ENCODE measurements around the gene IL1RAPL1. TPM values are rescaled to one million over a fixed set of nuclear protein-coding genes. Genes with fewer than 3 reads are reported as not detected.

Gene IL1RAPL1
- polyA plus RNA-seq, 1 donor, result 0.34 TPM

- DNase-seq, result no peak
- H3K4me3 ChIP-seq (ENCODE audit: low read length), result no peak overlapping the region
- H3K27me3 ChIP-seq (ENCODE audit: control insufficient read depth, insufficient read depth, low read length), result no peaks in the 10 kb centered on the region
- no peaks in the 10 kb centered on the region for H3K9me3 ChIP-seq (ENCODE audit: control insufficient read depth, low read depth, low read length)
- no peaks in the 10 kb centered on the region for H3K36me3 ChIP-seq (ENCODE audit: control insufficient read depth, insufficient read depth, low read length)
- no peak overlapping the region for H3K27ac ChIP-seq (ENCODE audit: low read length)
- H3K4me1 ChIP-seq (ENCODE audit: control insufficient read depth, insufficient read depth, low read length), result no peaks in the 10 kb centered on the region
- no CpG with 5 or more reads among the region's 2 CpGs for WGBS (ENCODE audit: insufficient coverage, low lambda C conversion rate)
Measured at GRCh38 chrX:28670074-28670473, 82.8 kb downstream of the IL1RAPL1 start.

DNA sequence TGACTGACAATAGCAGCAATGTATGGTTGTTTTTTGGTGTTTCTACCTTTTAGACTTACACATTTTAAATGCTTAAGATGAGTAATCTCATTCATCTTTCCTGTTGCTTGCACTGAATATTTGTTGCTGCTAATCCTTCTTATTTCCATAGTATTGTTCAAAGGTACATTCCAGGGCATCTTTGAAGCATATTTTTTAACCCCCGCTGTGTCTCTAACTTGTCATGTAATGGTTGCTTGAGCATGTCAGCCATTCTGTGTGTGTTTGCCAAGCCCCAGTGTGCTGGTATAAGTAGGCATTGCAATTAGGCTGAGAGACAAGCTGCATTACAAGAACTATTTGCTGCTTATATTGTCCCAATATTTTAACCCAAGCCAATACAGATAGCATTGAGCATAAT is 87.9 kb downstream of the IL1RAPL1 start:
- Histone ChIP-seq H3K4me3 (ENCODE audit: low read length) (no peak overlapping the region), H3K9me3 (ENCODE audit: control insufficient read depth, low read depth, low read length) (no peaks in the 10 kb centered on the region), H3K36me3 (ENCODE audit: control insufficient read depth, insufficient read depth, low read length) (no peaks in the 10 kb centered on the region), H3K27ac (ENCODE audit: low read length) (no peak overlapping the region), H3K27me3 (ENCODE audit: control insufficient read depth, insufficient read depth, low read length) (no peaks in the 10 kb centered on the region), H3K4me1 (ENCODE audit: control insufficient read depth, insufficient read depth, low read length) (no peaks in the 10 kb centered on the region)
- no CpG with 5 or more reads among the region's 1 CpG for WGBS (ENCODE audit: insufficient coverage, low lambda C conversion rate)
- no peak for DNase-seq

DNA sequence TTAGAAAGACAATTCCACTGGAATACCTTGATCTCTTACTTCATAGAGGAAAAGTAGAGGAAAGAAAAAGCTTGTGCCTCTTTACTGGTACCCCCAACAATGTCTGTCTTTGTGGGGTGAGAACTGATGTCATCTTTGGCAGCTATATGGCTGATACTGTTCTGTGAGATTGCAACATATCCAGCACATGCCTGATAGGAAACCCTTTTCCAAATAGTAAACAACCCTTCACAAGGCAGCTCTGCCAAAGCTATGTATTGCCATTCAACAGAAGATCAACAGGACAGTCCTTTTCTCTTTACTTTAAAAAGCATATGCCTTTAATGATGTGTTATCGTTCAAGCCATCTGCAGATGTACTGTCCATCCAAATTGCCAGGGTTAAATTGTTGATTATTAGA is 105.9 kb downstream of the IL1RAPL1 start:
- Histone ChIP-seq H3K36me3 (ENCODE audit: control insufficient read depth, insufficient read depth, low read length) (no peaks in the 10 kb centered on the region), H3K9me3 (ENCODE audit: control insufficient read depth, low read depth, low read length) (no peaks in the 10 kb centered on the region), H3K4me3 (ENCODE audit: low read length) (no peak overlapping the region), H3K27ac (ENCODE audit: low read length) (no peak overlapping the region), H3K4me1 (ENCODE audit: control insufficient read depth, insufficient read depth, low read length) (no peaks in the 10 kb centered on the region), H3K27me3 (ENCODE audit: control insufficient read depth, insufficient read depth, low read length) (no peaks in the 10 kb centered on the region)
- no CpG with 5 or more reads among the region's 1 CpG for WGBS (ENCODE audit: insufficient coverage, low lambda C conversion rate)
- DNase-seq, result no peak

- no peaks in the 10 kb centered on the region for H3K9me3 ChIP-seq (ENCODE audit: control insufficient read depth, low read depth, low read length)
- no peak overlapping the region for H3K27ac ChIP-seq (ENCODE audit: low read length)
- DNase-seq, result no peak
- H3K4me1 ChIP-seq (ENCODE audit: control insufficient read depth, insufficient read depth, low read length), result no peaks in the 10 kb centered on the region
- H3K27me3 ChIP-seq (ENCODE audit: control insufficient read depth, insufficient read depth, low read length), result no peaks in the 10 kb centered on the region
- no peaks in the 10 kb centered on the region for H3K36me3 ChIP-seq (ENCODE audit: control insufficient read depth, insufficient read depth, low read length)
- no peak overlapping the region for H3K4me3 ChIP-seq (ENCODE audit: low read length)
Measured at GRCh38 chrX:28697732-28698131, 110.5 kb downstream of the IL1RAPL1 start.

- DNase-seq, result no peak
- no peak overlapping the region for H3K4me3 ChIP-seq (ENCODE audit: low read length)
- no peaks in the 10 kb centered on the region for H3K9me3 ChIP-seq (ENCODE audit: control insufficient read depth, low read depth, low read length)
- H3K27ac ChIP-seq (ENCODE audit: low read length), result no peak overlapping the region
- WGBS (ENCODE audit: insufficient coverage, low lambda C conversion rate), result 100% methylated on average over 1 of the region's 1 CpG
- no peaks in the 10 kb centered on the region for H3K4me1 ChIP-seq (ENCODE audit: control insufficient read depth, insufficient read depth, low read length)
- H3K36me3 ChIP-seq (ENCODE audit: control insufficient read depth, insufficient read depth, low read length), result no peaks in the 10 kb centered on the region
- no peaks in the 10 kb centered on the region for H3K27me3 ChIP-seq (ENCODE audit: control insufficient read depth, insufficient read depth, low read length)
Measured at GRCh38 chrX:28701222-28701621, 114.0 kb downstream of the IL1RAPL1 start.

DNA sequence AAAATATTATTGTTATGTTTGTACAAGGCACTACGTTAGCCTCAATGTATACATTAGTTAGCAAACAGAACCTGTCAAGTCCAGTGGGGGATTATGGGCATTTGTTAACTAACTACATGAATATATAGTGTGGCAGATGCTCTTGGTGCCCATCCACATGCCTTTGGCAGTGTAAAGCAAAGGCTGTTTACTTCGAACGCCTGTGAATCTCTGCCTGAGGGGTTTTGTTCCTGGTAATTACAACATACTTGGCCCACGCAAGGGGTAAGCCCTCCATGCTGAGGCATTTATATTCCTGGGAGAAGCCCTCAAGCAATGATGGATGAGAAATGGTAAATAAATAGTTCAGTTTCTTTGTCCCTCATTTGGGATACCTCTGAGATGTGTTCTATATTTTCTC is 119.7 kb downstream of the IL1RAPL1 start:
- no peaks in the 10 kb centered on the region for H3K4me1 ChIP-seq (ENCODE audit: control insufficient read depth, insufficient read depth, low read length)
- no peaks in the 10 kb centered on the region for H3K9me3 ChIP-seq (ENCODE audit: control insufficient read depth, low read depth, low read length)
- no peak overlapping the region for H3K4me3 ChIP-seq (ENCODE audit: low read length)
- WGBS (ENCODE audit: insufficient coverage, low lambda C conversion rate), result no CpG with 5 or more reads among the region's 4 CpGs
- no peaks in the 10 kb centered on the region for H3K36me3 ChIP-seq (ENCODE audit: control insufficient read depth, insufficient read depth, low read length)
- DNase-seq, result no peak
- no peaks in the 10 kb centered on the region for H3K27me3 ChIP-seq (ENCODE audit: control insufficient read depth, insufficient read depth, low read length)
- no peak overlapping the region for H3K27ac ChIP-seq (ENCODE audit: low read length)

DNA sequence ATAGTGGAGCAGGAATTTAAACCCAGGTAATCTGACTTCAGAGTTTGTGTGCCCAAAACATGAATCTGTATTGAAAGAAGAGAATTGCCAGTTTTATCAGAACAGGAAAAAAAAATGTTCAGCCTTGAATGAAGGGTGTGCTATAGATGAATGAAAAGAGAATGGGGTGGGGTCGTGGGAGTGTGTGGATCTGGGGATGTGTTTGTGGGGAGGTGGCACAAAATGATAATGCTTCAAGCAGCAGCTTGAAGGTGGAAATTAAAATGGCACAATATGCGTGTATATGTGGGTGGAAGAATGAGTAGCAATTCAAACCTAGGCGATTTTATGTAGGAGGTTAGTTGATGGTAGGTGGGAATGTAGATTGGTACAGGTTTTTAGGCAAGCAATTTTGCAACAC is 122.2 kb downstream of the IL1RAPL1 start:
- Histone ChIP-seq H3K4me1 (ENCODE audit: control insufficient read depth, insufficient read depth, low read length) (no peaks in the 10 kb centered on the region), H3K4me3 (ENCODE audit: low read length) (no peak overlapping the region), H3K27ac (ENCODE audit: low read length) (no peak overlapping the region), H3K27me3 (ENCODE audit: control insufficient read depth, insufficient read depth, low read length) (no peaks in the 10 kb centered on the region), H3K9me3 (ENCODE audit: control insufficient read depth, low read depth, low read length) (no peaks in the 10 kb centered on the region), H3K36me3 (ENCODE audit: control insufficient read depth, insufficient read depth, low read length) (no peaks in the 10 kb centered on the region)
- WGBS (ENCODE audit: insufficient coverage, low lambda C conversion rate), result no CpG with 5 or more reads among the region's 3 CpGs
- no peak for DNase-seq

DNA sequence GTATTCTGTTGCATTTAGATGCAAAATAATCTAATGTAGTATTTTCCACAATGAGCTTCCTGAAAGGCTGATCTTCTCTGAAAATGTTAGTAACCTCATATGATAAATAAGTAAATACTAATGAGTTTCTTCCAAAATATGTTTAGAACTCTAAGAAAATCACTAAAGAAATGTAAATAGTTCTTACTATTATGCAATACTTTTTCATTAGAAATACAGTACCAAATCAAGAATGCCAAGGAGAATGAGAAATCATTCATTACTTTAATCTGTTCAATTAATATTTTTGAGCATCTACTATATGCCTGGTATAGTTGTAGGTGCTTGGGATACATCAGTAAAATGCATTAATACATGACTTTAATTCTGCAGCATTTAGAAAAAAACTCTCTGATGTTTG is 130.6 kb downstream of the IL1RAPL1 start:
- no peaks in the 10 kb centered on the region for H3K36me3 ChIP-seq (ENCODE audit: control insufficient read depth, insufficient read depth, low read length)
- no peak for DNase-seq
- H3K9me3 ChIP-seq (ENCODE audit: control insufficient read depth, low read depth, low read length), result no peaks in the 10 kb centered on the region
- no peaks in the 10 kb centered on the region for H3K4me1 ChIP-seq (ENCODE audit: control insufficient read depth, insufficient read depth, low read length)
- H3K27ac ChIP-seq (ENCODE audit: low read length), result no peak overlapping the region
- H3K4me3 ChIP-seq (ENCODE audit: low read length), result no peak overlapping the region
- H3K27me3 ChIP-seq (ENCODE audit: control insufficient read depth, insufficient read depth, low read length), result no peaks in the 10 kb centered on the region

DNA sequence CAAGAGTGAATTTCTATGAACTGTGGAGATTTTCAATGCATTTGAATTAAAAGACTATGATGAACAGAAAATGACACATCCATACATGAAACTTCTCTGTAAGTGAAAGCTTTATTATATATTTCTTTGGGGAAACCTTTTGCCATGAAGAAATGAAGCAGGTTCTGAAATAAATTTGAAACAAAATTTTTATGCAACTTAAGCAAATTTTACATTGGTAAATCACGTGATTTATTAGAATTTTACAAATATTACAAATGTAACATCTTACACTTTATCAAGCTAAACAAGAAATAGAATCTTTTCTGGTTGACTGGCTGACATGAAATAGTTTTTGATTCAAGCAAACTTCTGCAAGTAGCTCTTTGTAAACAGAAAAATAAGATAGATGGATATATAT is 131.2 kb downstream of the IL1RAPL1 start:
- no peak for DNase-seq
- Histone ChIP-seq H3K27me3 (ENCODE audit: control insufficient read depth, insufficient read depth, low read length) (no peaks in the 10 kb centered on the region), H3K4me3 (ENCODE audit: low read length) (no peak overlapping the region), H3K36me3 (ENCODE audit: control insufficient read depth, insufficient read depth, low read length) (no peaks in the 10 kb centered on the region), H3K27ac (ENCODE audit: low read length) (no peak overlapping the region), H3K4me1 (ENCODE audit: control insufficient read depth, insufficient read depth, low read length) (no peaks in the 10 kb centered on the region), H3K9me3 (ENCODE audit: control insufficient read depth, low read depth, low read length) (no peaks in the 10 kb centered on the region)
- WGBS (ENCODE audit: insufficient coverage, low lambda C conversion rate), result 88% methylated on average over 1 of the region's 1 CpG

- Histone ChIP-seq H3K27ac (ENCODE audit: low read length) (no peak overlapping the region), H3K4me1 (ENCODE audit: control insufficient read depth, insufficient read depth, low read length) (no peaks in the 10 kb centered on the region), H3K36me3 (ENCODE audit: control insufficient read depth, insufficient read depth, low read length) (no peaks in the 10 kb centered on the region), H3K27me3 (ENCODE audit: control insufficient read depth, insufficient read depth, low read length) (no peaks in the 10 kb centered on the region), H3K4me3 (ENCODE audit: low read length) (no peak overlapping the region), H3K9me3 (ENCODE audit: control insufficient read depth, low read depth, low read length) (no peaks in the 10 kb centered on the region)
- DNase-seq, result no peak
- 100% methylated on average over 1 of the region's 2 CpGs for WGBS (ENCODE audit: insufficient coverage, low lambda C conversion rate)
Measured at GRCh38 chrX:28719620-28720019, 132.4 kb downstream of the IL1RAPL1 start.

DNA sequence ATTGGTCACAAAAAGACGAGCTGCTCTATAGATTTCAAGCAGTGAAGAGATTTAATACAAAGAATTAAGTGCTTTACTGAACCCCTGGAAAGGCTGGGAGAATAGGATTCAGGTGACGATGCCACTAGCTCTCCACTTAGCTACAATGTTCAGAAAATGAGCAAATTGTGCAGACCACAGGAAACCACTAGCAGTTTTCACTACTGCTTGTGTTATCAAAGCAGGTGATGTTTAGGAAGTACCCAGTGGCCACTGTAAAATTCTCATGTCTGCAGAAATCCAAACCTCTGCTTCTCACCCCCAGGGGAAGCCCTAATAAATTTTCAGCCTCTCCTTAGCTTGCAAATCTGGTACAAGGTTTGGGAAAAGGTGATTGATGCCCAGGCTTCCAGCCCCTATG is 165.1 kb downstream of the IL1RAPL1 start:
- no peak overlapping the region for H3K4me3 ChIP-seq (ENCODE audit: low read length)
- WGBS (ENCODE audit: insufficient coverage, low lambda C conversion rate), result no CpG with 5 or more reads among the region's 2 CpGs
- H3K36me3 ChIP-seq (ENCODE audit: control insufficient read depth, insufficient read depth, low read length), result no peaks in the 10 kb centered on the region
- no peaks in the 10 kb centered on the region for H3K9me3 ChIP-seq (ENCODE audit: control insufficient read depth, low read depth, low read length)
- H3K27me3 ChIP-seq (ENCODE audit: control insufficient read depth, insufficient read depth, low read length), result no peaks in the 10 kb centered on the region
- no peak overlapping the region for H3K27ac ChIP-seq (ENCODE audit: low read length)
- H3K4me1 ChIP-seq (ENCODE audit: control insufficient read depth, insufficient read depth, low read length), result no peaks in the 10 kb centered on the region
- DNase-seq, result no peak
